Skeletal muscle satellite cell (primary cell): ENCODE results near the gene DNAJC5.
A peak's percentile ranks its signal among the peaks of the same experiment; 100 is the strongest.
"Not testable (repeated sequence)": the region's sequence is repeated elsewhere in the genome, so short reads cannot be mapped to it uniquely, and the experiment has no call there.

Source experiments
- H3K27me3 ChIP-seq: 2 replicates; pipeline ENCODE4 v1.7.0; 2013; ENCODE audit warnings: low read length; ENCODE audit not compliant: control insufficient read depth, insufficient read depth
- H3K36me3 ChIP-seq: 2 replicates; pipeline ENCODE4 v1.7.0; 2013; ENCODE audit warnings: mild to moderate bottlenecking, control low read depth, low read length; ENCODE audit not compliant: insufficient read depth
- H3K4me1 ChIP-seq: 2 replicates; pipeline ENCODE4 v1.7.0; 2013; ENCODE audit warnings: low read length; ENCODE audit not compliant: control insufficient read depth, insufficient read depth
- H3K4me2 ChIP-seq: 2 replicates; pipeline ENCODE4 v1.7.0; 2013; ENCODE audit warnings: mild to moderate bottlenecking, low read length
- H3K4me3 ChIP-seq: 2 replicates; pipeline ENCODE4 v1.7.0; 2013; ENCODE audit warnings: low read length
- H3K9ac ChIP-seq: 2 replicates; pipeline ENCODE4 v1.7.0; 2013; ENCODE audit warnings: mild to moderate bottlenecking, low read depth, low read length, moderate library complexity
- H3K9me3 ChIP-seq: replicated peaks from 2 replicates; pipeline ENCODE4 v1.7.0; 2013; ENCODE audit warnings: mild to moderate bottlenecking, control low read depth, low read length

Gene DNAJC5

DNA sequence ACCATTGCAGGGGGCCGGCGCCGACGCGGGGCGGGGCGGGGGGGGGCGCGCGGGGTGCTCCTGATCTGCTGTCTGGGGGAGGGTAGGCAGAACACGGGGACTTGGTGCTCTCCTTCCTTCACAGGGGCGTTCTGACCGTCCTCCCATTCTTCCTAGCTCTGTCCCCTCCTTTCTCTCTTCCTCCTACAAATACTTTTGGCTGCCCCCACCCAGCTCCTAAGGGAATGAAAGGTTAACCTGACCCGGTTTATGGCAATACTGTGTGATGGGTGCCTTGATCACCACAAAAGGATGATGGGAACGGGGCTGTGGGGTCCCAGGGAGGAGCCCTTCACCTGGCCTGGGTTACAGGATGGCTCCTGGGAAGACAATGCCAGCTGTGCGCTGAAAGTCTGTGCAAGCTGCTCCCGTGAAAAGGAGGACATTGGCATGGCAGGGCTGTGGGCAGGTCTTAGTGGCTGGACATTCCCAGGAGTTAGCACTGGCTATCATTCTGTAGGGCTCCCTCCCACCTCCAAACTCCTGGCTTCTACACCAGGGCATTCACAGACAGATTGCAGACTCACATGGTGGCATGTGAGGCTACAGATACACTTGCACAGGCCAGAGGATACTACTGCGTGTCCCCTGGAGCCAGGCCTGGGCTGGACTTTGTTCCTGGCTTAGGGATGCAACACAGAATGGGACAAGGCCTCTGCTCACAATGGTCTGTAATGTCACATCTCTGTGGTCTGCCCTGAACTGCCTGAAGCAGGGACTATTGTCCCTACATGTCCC lies 31.7 kb upstream of the DNAJC5 start:
- H3K9ac ChIP-seq = peak overlapping the region; percentile 100
- peak overlapping the region; percentile 99 for H3K4me3 ChIP-seq
- H3K27me3 ChIP-seq = no peaks in the 10 kb centered on the region
- H3K4me1 ChIP-seq = peaks cover 23% of the 10 kb centered on the region
- H3K9me3 ChIP-seq = no peaks in the 10 kb centered on the region
- peaks cover 16% of the 10 kb centered on the region for H3K36me3 ChIP-seq
- peak overlapping the region; percentile 85 for H3K4me2 ChIP-seq

DNA sequence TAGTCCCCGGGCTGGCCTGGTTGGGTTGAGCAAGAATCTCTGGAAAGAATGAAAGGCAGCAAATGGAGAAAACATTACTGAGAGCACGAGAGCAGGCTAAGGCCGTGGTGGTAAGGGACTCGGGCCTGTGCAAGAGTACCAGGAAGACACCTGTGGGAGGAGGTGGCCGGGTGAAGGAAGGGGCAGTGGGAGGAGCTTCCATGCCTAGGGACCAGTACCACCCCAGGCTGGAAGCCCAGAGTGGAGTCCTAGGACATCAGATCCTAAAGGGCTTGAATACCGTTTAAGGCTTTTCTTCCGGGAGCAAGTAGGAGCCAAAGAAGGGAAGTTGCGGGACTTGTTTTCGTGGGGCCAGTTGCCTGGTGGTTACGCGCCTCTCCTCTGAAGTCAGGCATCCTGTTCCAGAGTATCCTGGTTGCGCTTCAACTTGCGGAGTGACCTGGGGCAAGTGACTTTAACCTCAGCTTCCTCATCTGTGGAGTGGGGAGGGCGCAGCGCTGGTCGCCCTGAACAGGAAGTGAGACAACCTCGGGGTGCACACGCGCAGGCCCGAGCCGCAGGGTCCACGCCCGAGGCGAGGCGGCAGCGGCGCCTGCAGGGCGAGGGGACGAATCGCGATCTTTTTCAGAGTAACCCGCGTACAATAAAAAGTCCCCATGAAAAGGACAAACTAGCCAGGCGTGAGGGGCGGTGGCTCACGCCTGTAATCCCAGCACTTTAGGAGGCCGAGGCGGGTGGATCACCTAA lies 31.0 kb upstream of the DNAJC5 start:
- H3K4me1 ChIP-seq = peaks cover 15% of the 10 kb centered on the region
- H3K4me3 ChIP-seq = peak overlapping the region; percentile 99
- peaks cover 23% of the 10 kb centered on the region for H3K36me3 ChIP-seq
- peak overlapping the region; percentile 85 for H3K4me2 ChIP-seq
- H3K9ac ChIP-seq = peak overlapping the region; percentile 100
- no peaks in the 10 kb centered on the region for H3K27me3 ChIP-seq
- no peaks in the 10 kb centered on the region for H3K9me3 ChIP-seq

DNA sequence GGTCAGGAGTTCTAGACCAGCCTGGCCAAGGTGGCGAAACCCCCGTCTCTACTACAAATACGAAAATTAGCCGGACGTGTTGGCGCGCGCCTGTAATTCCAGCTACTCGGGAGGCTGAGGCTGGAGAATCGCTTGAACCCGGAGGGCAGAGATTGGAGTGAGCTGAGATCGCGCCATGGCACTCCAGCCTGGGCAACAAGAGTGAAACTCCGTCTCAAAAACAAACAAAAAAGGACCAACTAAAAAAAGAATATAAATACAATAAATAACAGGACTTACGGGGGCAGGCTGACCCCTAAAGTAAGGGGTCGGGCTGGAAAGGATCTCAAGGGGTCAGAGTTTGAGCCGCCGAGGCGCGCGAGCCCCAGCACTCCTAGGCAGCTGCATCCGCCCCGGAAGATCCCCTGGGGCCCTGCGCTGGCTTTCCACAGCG lies 30.4 kb upstream of the DNAJC5 start:
- peaks cover 9% of the 10 kb centered on the region for H3K4me1 ChIP-seq
- no peaks in the 10 kb centered on the region for H3K9me3 ChIP-seq
- H3K27me3 ChIP-seq = no peaks in the 10 kb centered on the region
- peak overlapping the region; percentile 99 for H3K4me3 ChIP-seq
- peaks cover 29% of the 10 kb centered on the region for H3K36me3 ChIP-seq
- H3K9ac ChIP-seq = peak overlapping the region; percentile 100
- peak overlapping the region; percentile 85 for H3K4me2 ChIP-seq

- H3K36me3 ChIP-seq = peaks cover 35% of the 10 kb centered on the region
Observed at GRCh38 chr20:63864978-63865640, 29.8 kb upstream of the DNAJC5 start, which contains the start of gene TPD52L2. TPD52L2 (plus strand) TSS chr20:63865270; CDS start chr20:63865366, 96 bp downstream.

GRCh38 chr20:63867042-63867441 lies 27.9 kb upstream of the DNAJC5 start:
- H3K36me3 ChIP-seq = peaks cover 37% of the 10 kb centered on the region

More at GRCh38 chr20:63864978-63865640, 29.8 kb upstream of the DNAJC5 start, which contains the start of gene TPD52L2:
- H3K4me1 ChIP-seq = peaks cover 9% of the 10 kb centered on the region
- no peaks in the 10 kb centered on the region for H3K27me3 ChIP-seq
- H3K9me3 ChIP-seq = no peaks in the 10 kb centered on the region
- peak within 1 kb of the TSS; percentile 99 for H3K4me3 ChIP-seq
- H3K4me2 ChIP-seq = peak within 1 kb of the TSS; percentile 85
- peak within 1 kb of the TSS; percentile 100 for H3K9ac ChIP-seq

GRCh38 chr20:63868264-63868663 lies 26.7 kb upstream of the DNAJC5 start:
- peaks cover 40% of the 10 kb centered on the region for H3K36me3 ChIP-seq
- H3K9me3 ChIP-seq = no peaks in the 10 kb centered on the region
- peak overlapping the region; percentile 4 for H3K4me2 ChIP-seq
- H3K4me1 ChIP-seq = peaks cover 15% of the 10 kb centered on the region
- no peak overlapping the region for H3K4me3 ChIP-seq
- H3K9ac ChIP-seq = no peak overlapping the region
- H3K27me3 ChIP-seq = no peaks in the 10 kb centered on the region

More at GRCh38 chr20:63867042-63867441, 27.9 kb upstream of the DNAJC5 start:
- H3K4me1 ChIP-seq, H3K9me3 ChIP-seq, H3K4me3 ChIP-seq, H3K27me3 ChIP-seq, H3K9ac ChIP-seq: not testable (repeated sequence)
- H3K4me2 ChIP-seq = peak overlapping the region; percentile 85

DNA sequence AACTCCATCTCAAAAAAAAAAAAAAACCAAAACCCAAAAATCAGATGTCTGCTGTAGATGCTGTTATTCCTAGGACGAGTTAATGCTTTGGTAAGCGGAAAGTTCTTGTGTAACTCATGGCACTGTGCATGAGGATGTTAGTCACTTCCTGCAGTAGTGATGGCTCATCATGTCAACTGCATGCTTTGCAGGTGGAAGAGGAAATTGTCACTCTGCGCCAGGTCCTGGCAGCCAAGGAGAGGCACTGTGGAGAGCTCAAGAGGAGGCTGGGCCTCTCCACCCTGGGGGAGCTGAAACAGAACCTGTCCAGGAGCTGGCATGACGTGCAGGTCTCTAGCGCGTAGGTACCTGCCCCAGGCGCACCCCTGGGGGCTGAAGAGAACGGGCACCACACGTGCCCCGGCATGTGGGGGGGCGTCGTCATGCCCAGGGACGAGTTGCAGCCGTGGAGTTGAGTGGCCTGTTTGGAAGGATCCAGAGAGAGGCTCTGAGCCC lies 21.4 kb upstream of the DNAJC5 start:
- Histone ChIP-seq H3K36me3 (peaks cover 81% of the 10 kb centered on the region), H3K9me3 (no peaks in the 10 kb centered on the region), H3K27me3 (no peaks in the 10 kb centered on the region), H3K4me3 (no peak overlapping the region), H3K4me1 (peaks cover 11% of the 10 kb centered on the region), H3K4me2 (peak overlapping the region; percentile 28), H3K9ac (no peak overlapping the region)

DNA sequence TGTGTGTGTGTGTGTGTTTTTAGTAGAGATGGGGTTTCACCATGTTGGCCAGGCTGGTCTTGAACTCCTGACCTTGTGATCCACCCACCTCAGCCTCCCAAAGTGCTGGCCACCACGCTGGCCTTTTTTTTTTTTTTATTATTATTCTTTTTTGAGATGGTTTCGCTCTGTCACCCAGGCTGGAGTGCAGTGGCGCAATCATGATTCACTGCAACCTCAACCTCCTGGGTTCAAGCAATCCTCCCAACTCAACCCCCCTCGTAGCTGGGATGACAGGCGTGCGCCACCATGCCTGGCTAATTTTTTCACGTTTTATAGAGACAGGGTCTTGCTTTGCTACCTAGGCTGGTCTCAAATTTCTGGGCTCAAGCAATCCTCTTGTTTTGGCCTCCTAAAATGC lies 20.7 kb upstream of the DNAJC5 start:
- Histone ChIP-seq H3K36me3 (peaks cover 81% of the 10 kb centered on the region), H3K4me1 (peaks cover 11% of the 10 kb centered on the region)
- H3K4me3 ChIP-seq, H3K4me2 ChIP-seq, H3K27me3 ChIP-seq, H3K9me3 ChIP-seq, H3K9ac ChIP-seq: not testable (repeated sequence)

DNA sequence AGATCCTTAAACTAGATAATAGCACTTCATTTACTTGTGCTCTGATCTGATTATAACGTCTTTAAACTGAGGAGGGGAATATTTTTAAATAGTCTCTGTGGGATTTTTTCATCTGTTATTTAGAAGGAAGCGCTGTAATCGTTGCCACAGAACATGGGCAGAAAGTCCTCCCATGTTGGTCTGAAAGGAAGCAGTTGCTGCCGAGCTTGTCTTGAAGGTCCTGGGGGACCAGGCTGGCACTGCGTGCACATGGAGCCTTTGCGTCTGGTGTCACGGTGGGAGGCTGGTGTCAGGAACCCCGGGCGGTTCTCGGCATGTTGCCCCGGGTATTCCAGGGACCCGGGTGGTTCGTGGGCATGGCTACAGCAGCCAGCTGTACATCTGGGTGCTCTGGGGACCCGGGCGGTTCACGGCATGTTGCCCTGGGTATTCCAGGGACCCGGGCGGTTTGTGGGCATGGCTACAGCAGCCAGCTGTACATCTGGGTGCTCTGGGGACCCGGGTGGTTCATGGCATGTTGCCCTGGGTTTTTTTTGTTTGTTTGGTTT lies 18.4 kb upstream of the DNAJC5 start:
- Histone ChIP-seq H3K36me3 (peaks cover 77% of the 10 kb centered on the region), H3K27me3 (no peaks in the 10 kb centered on the region), H3K4me2 (no peak overlapping the region), H3K9me3 (no peaks in the 10 kb centered on the region), H3K9ac (no peak overlapping the region), H3K4me3 (no peak overlapping the region), H3K4me1 (peaks cover 11% of the 10 kb centered on the region)

- H3K9me3 ChIP-seq = no peaks in the 10 kb centered on the region
- H3K4me3 ChIP-seq = no peak overlapping the region
- no peak overlapping the region for H3K9ac ChIP-seq
- H3K4me1 ChIP-seq = peaks cover 9% of the 10 kb centered on the region
- H3K4me2 ChIP-seq = no peak overlapping the region
- H3K27me3 ChIP-seq = no peaks in the 10 kb centered on the region
- H3K36me3 ChIP-seq = peaks cover 78% of the 10 kb centered on the region
Observed at GRCh38 chr20:63877755-63878470, 17.0 kb upstream of the DNAJC5 start.
